OCI-LY1 (cell line): ENCODE measurements around the gene GLP2R.

Source experiments
- EZH2 ChIP-seq: fragments of 200-600 bp; sonication (generic), shearing (Covaris generic); IDR thresholded peaks from 2 replicates; pipeline ENCODE4 v1.8.0; 2017; ENCODE audit warnings: borderline replicate concordance, mixed run types, mild to moderate bottlenecking, antibody characterized with exemption, low read length, moderate library complexity, mixed read lengths
- TF ChIP-seq, protein P1 (sequence below): fragments of 200-600 bp; sonication (generic), shearing (Covaris generic); IDR thresholded peaks from 2 replicates; pipeline ENCODE4 v1.5.1; 2017; ENCODE audit warnings: mild to moderate bottlenecking, antibody characterized with exemption, low read length, moderate library complexity, mixed read lengths

DNA sequence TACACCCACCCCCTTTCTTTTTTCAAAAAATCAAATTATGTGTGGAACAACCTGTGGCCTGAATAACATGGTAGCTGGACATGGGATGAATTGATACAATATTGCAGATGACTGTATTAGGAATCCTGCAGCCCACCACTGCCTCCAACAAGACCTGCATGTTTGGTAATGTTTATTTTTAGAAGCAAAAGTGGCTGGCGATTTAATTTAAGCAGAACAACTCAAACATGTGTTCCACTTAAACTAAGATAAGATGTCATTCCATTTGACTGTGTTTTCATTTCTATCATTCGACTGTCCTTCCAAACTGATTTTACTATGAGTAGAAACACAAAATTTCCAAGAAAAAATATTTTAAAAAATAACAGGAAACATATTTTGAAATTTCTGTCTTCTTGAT is 24.2 kb upstream of the GLP2R start:
- TF ChIP-seq, protein P1, sequence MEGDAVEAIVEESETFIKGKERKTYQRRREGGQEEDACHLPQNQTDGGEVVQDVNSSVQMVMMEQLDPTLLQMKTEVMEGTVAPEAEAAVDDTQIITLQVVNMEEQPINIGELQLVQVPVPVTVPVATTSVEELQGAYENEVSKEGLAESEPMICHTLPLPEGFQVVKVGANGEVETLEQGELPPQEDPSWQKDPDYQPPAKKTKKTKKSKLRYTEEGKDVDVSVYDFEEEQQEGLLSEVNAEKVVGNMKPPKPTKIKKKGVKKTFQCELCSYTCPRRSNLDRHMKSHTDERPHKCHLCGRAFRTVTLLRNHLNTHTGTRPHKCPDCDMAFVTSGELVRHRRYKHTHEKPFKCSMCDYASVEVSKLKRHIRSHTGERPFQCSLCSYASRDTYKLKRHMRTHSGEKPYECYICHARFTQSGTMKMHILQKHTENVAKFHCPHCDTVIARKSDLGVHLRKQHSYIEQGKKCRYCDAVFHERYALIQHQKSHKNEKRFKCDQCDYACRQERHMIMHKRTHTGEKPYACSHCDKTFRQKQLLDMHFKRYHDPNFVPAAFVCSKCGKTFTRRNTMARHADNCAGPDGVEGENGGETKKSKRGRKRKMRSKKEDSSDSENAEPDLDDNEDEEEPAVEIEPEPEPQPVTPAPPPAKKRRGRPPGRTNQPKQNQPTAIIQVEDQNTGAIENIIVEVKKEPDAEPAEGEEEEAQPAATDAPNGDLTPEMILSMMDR, result no peak
- TF ChIP-seq EZH2, result no peak
